ELR (cell line): ENCODE data around the gene ROM1.
"Not testable (repeated sequence)": the region's sequence is repeated elsewhere in the genome, so short reads cannot be mapped to it uniquely, and the experiment has no call there.

Experiments
- DNase-seq: peaks from one replicate; pipeline ENCODE4 v3.0.0-alpha.2; 2015; ENCODE audit warnings: low read depth

The ROM1 gene

DNA sequence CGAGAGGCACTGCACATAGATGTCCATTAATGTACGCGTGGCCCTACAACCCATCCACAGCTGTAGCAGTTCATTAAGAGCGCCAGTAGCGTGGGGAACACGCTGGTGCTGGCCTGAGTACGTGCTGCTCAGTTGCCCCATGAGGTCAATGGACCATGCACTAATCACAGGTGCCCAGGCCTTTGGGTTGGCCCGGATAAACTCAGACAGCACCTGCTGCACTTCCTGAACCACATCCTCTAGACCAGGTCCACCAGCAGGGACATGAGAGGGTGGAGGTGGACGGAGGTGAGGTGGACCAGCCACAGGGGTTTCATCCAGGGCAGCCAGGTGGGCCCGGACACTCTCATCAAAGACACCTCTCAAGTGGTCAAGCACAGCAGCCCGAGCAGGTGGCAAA is 36.4 kb downstream of the ROM1 start:
- DNase-seq = no peak

DNA sequence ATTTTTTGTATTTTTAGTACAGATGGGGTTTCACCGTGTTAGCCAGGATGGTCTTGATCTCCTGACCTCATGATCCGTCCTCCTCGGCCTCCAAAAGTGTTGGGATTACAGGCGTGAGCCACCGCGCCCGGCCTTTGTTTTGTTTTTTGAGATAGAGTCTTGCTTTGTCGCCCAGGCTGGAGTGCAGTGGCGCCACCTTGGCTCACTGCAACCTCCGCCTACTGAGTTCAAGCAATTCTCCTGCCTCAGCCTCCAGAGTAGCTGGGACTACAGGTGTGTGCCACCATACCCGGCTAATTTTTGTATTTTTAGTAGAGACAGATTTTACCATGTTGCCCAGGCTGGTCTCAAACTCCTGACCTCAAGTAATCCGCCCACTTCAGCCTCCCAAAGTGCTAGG is 37.2 kb downstream of the ROM1 start:
- not testable (repeated sequence) for DNase-seq

DNA sequence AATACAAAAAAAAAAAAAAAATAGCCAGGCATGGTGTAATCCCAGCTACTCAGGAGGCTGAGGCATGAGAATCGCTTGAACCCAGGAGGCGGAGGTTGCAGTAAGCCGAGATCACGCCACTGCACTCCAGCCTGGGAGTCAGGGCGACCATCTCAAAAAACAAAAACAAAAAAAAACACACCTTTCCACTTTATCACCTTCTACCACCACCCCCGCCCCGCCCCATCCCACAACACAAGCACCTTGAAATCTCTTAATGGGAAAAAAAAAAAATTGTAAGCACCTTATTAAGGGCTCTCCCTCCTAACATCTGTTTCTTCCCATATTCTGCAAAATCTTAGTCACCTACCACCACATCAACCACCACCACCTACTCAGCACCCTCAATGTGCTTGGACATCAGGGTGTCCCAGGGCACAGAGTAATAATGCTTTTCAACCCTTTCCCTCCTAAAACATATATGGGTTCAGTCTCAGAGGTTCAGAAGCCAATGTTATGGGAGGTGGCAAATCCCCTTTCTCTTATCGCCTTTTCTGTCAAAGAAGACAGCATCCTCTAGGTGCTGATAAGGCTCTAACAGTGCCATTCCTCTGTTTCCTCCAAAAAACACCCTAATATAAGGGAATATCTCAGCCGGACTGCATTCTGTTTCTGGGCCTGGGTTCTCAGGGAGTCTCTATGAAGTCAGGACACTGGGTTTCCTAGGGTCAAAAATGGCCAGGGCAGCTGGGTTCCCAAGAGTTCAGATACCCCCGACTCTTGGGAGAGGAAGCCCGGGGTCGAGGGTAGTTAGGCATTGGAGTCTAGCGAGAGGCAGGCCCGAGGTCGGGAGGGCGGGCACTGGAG is 39.3 kb downstream of the ROM1 start:
- DNase-seq = peak; percentile 37

DNA sequence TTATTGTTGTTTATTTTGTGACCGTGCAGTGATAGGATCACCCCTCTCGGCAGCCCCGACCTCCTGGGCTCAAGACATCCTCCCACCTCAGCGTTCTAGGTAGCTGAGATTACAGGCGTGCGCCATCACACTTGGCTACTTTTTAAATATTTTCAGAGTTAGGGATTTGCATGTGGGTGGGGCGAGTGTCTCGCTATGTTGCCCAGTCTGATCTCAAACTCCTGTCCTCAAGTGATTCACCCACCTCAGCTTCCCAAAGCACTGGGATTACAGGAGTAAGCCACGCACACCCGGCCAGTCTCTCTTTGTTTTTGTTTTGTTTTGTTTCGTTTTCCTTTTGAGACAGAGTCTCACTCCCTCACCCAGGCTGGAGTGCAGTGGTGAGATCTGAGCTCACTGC is 41.2 kb downstream of the ROM1 start:
- DNase-seq = no peak

DNA sequence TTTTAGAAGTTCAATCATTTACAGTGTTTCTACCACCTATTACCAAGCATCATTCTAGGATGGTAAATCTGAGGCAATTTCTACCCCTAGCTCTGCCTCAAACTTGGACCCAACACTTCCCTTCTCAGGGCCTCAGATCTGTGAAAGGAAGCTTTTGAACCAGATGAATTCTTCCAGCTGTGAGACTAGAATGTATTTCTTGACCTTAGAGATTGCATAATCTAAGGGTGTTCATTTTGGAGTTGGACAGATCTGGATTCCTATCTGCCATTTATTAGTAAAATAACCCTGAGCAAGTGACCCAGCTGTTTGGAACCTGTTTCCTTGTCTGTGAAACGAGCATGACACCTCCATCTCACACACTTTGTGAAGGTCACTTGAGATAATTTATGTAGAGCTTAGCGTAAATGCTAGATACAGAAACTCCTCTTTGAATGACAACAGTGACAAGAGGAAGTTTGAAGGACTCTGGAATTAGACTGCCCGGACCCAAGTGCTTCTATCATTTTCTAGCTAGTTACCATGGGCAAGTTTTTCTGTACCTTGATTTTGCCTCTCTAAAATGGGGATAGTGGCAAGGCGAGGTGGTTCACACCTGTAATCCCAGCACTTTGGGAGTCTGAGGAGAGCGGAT is 43.9 kb downstream of the ROM1 start:
- no peak for DNase-seq

DNA sequence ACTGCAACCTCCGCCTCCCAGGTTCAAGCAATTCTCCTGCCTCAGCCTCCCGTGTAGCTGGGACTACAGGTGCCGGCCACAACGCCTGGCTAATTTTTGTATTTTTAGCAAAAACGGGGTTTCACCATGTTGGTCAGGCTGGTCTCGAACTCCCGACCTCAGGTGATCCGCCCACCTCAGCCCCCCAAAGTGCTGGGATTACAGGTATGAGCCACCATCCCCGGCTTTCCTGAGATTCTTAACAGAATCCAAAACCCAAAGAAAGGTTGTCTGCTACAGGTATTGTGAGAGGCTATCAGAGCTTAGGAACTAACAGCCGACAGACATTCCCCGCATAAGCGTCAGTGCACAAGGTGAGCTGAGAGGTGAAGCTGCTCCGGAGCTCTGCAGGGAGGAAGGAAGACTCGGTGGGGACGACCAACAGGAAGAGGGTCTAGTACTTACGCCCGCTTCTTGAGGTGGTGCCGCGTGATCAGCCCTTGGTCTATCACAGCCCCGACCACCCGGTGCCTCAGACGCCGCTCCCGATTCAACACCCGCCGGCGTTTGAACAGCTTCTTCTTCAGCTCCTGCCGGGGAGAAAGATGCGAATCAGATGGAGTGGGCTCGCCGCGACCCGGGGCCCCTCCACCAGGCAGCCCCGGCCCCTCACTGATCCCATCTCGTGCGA is 51.5 kb downstream of the ROM1 start:
- peak; percentile 70 for DNase-seq
